Liver (tissue), 9 donors: ENCODE data around the gene PERCC1. TPM values are rescaled to one million over a fixed set of nuclear protein-coding genes. Genes with fewer than 3 reads are reported as not detected.

Experiments used
- DNase-seq: peaks from one replicate; pipeline ENCODE4 v3.0.0-alpha.2; 2017; ENCODE audit warnings: low spot score
- H3K27ac ChIP-seq, 2 donors: one replicate each; pipeline ENCODE4 v1.7.0; 2013; ENCODE audit warnings: inconsistent platforms in 2 of 2, low read length in 2 of 2, control low read depth in 1 of 2, low read depth in 1 of 2, mild to moderate bottlenecking in 1 of 2
- H3K27me3 ChIP-seq, 4 donors: one replicate each; pipeline versions ENCODE4 v1.6.1 to v1.7.0; 2013; ENCODE audit warnings: low read length in 3 of 4, inconsistent platforms in 1 of 4, mild to moderate bottlenecking in 1 of 4, moderate library complexity in 1 of 4; ENCODE audit not compliant: control insufficient read depth in 4 of 4, insufficient read depth in 4 of 4
- H3K36me3 ChIP-seq, 4 donors: one replicate each; pipeline versions ENCODE4 v1.6.1 to v1.7.0; 2013; ENCODE audit warnings: low read length in 3 of 4, mild to moderate bottlenecking in 3 of 4, low read depth in 1 of 4, moderate library complexity in 1 of 4; ENCODE audit not compliant: control insufficient read depth in 4 of 4, insufficient read depth in 3 of 4
- H3K4me1 ChIP-seq, 4 donors: one replicate each; pipeline versions ENCODE4 v1.6.1 to v1.7.0; 2013; ENCODE audit warnings: low read length in 3 of 4, mild to moderate bottlenecking in 3 of 4, moderate library complexity in 1 of 4; ENCODE audit not compliant: control insufficient read depth in 4 of 4, insufficient read depth in 4 of 4
- H3K4me3 ChIP-seq, 3 donors: one replicate each; pipeline versions ENCODE4 v1.6.1 to v1.7.0; 2013; ENCODE audit warnings: low read length in 3 of 3, control low read depth in 1 of 3, low read depth in 1 of 3, mild to moderate bottlenecking in 1 of 3
- H3K9ac ChIP-seq, 2 donors: one replicate each; pipeline ENCODE4 v1.7.0; 2013; ENCODE audit warnings: low read length in 2 of 2, mild to moderate bottlenecking in 2 of 2, moderate library complexity in 2 of 2, control low read depth in 1 of 2, low read depth in 1 of 2
- H3K9me3 ChIP-seq, 4 donors: one replicate each; pipeline versions ENCODE4 v1.6.1 to v1.7.0; 2013; ENCODE audit warnings: low read length in 3 of 4; ENCODE audit not compliant: control insufficient read depth in 4 of 4
- ATF3 ChIP-seq: IDR thresholded peaks from 2 replicates; pipeline ENCODE4 v1.6.1; 2016; ENCODE audit warnings: antibody characterized with exemption
- FOXA1 ChIP-seq: IDR thresholded peaks from 2 replicates; pipeline ENCODE4 v1.6.1; 2016; ENCODE audit warnings: antibody characterized with exemption
- FOXA2 ChIP-seq: IDR thresholded peaks from 2 replicates; pipeline ENCODE4 v1.6.1; 2016; ENCODE audit warnings: antibody characterized with exemption
- GABPA ChIP-seq, 2 donors: IDR thresholded peaks in 1 of 2; conservative IDR thresholded peaks in 1 of 2; 2 replicates each; pipeline ENCODE4 v1.6.1; 2016; ENCODE audit warnings: antibody characterized with exemption in 2 of 2, mild to moderate bottlenecking in 1 of 2, moderate library complexity in 1 of 2
- HNF4A ChIP-seq, 2 donors: conservative IDR thresholded peaks; 2 replicates each; pipeline ENCODE4 v1.6.1; 2016; ENCODE audit warnings: antibody characterized with exemption in 2 of 2, mild to moderate bottlenecking in 2 of 2
- HNF4G ChIP-seq: IDR thresholded peaks from 2 replicates; pipeline ENCODE4 v1.6.1; 2016; ENCODE audit warnings: antibody characterized with exemption
- JUND ChIP-seq, 2 donors: IDR thresholded peaks; 2 replicates each; pipeline ENCODE4 v1.6.1; 2016; ENCODE audit warnings: antibody characterized with exemption in 2 of 2
- MAX ChIP-seq: IDR thresholded peaks from 2 replicates; pipeline ENCODE4 v1.6.1; 2016; ENCODE audit warnings: antibody characterized with exemption
- NR2F2 ChIP-seq: IDR thresholded peaks from 2 replicates; pipeline ENCODE4 v1.6.1; 2016; ENCODE audit warnings: antibody characterized with exemption
- RAD21 ChIP-seq, 2 donors: IDR thresholded peaks; 2 replicates each; pipeline ENCODE4 v1.6.1; 2016; ENCODE audit warnings: antibody characterized with exemption in 2 of 2, mild to moderate bottlenecking in 2 of 2
- REST ChIP-seq: IDR thresholded peaks from 2 replicates; pipeline ENCODE4 v1.6.1; 2016; ENCODE audit warnings: antibody characterized with exemption, mild to moderate bottlenecking
- RXRA ChIP-seq, 2 donors: IDR thresholded peaks; 2 replicates each; pipeline ENCODE4 v1.6.1; 2017 to 2018; ENCODE audit warnings: antibody characterized with exemption in 2 of 2, mild to moderate bottlenecking in 1 of 2
- SP1 ChIP-seq: IDR thresholded peaks from 2 replicates; pipeline ENCODE4 v1.6.1; 2018; ENCODE audit warnings: antibody characterized with exemption, mild to moderate bottlenecking
- YY1 ChIP-seq: IDR thresholded peaks from 2 replicates; pipeline ENCODE4 v1.6.1; 2016; ENCODE audit warnings: antibody characterized with exemption, mild to moderate bottlenecking
- ZBTB33 ChIP-seq: IDR thresholded peaks from 2 replicates; pipeline ENCODE4 v1.6.1; 2016; ENCODE audit warnings: antibody characterized with exemption
- WGBS: extraction: QIAGEN DNeasy Blood & Tissue Kit; methylation state at CpG from one replicate; pipeline ENCODE4 v1.1.7; 2013; 5-methylcytosine and 5-hydroxymethylcytosine counted together
- polyA plus RNA-seq, 2 donors: library from polyadenylated mRNA; stranded (reverse) in 1 of 2; unstranded in 1 of 2; fragments of 200-250 nt in 1 of 2; fragments of >200 nt in 1 of 2; fragmentation: Nextera tagmentation in 1 of 2; extraction: Ambion mirVana in 1 of 2; gene quantifications; one replicate each; pipeline versions ENCODE4 v1.2.1 to v1.2.3, GENCODE V29; 2013 to 2015
- total RNA-seq, 2 donors: library from RNA; depleted of rRNA; stranded (reverse); fragments of >200 nt; gene quantifications; one replicate each; pipeline ENCODE4 v1.2.3, GENCODE V29; 2014
- donor health status: healthy.
- donor health status: healthy.
- donor health status: healthy.
- donor health status: healthy.
- donor health status: healthy.

The PERCC1 gene
- total and polyA plus RNA-seq, 4 donors: 0.50 to 4.7 TPM; not detected in 2

GRCh38 chr16:1381612-1382406, 49.1 kb upstream of the PERCC1 start (continued):
- TF ChIP-seq MAX: no peak
- no peak for TF ChIP-seq NR2F2

- TF ChIP-seq GABPA (IDR thresholded peaks at IDR 0.05 in 1 of 2, conservative IDR thresholded peaks at IDR 0.05 in 1 of 2) (no peak), HNF4G (no peak), HNF4A (conservative IDR thresholded peaks at IDR 0.05) (no peak), JUND (IDR thresholded peaks at IDR 0.05) (no peak), FOXA1 (no peak), YY1 (no peak), RAD21 (IDR thresholded peaks at IDR 0.05) (no peak), SP1 (no peak), ZBTB33 (no peak), ATF3 (no peak), REST (no peak)
- no peak overlapping the region for H3K9ac ChIP-seq
- 96% methylated on average over 18 of the region's 18 CpGs for WGBS
- no peak overlapping the region for H3K4me3 ChIP-seq
- H3K27me3 ChIP-seq: no peaks in the 10 kb centered on the region
- peaks cover 4 to 14% (median 8%) of the 10 kb centered on the region in 4 donors for H3K4me1 ChIP-seq
- H3K27ac ChIP-seq: no peak overlapping the region
- DNase-seq: no peak
- H3K9me3 ChIP-seq: no peaks in the 10 kb centered on the region
- H3K36me3 ChIP-seq: peaks cover 3 to 34% (median 5%) of the 10 kb centered on the region in 4 donors
Observed at GRCh38 chr16:1383556-1383955, 47.3 kb upstream of the PERCC1 start.

- no peak for DNase-seq
- Histone ChIP-seq H3K27ac (no peak overlapping the region), H3K4me3 (no peak overlapping the region), H3K4me1 (no peaks in the 10 kb centered on the region), H3K27me3 (no peaks in the 10 kb centered on the region), H3K9me3 (no peaks in the 10 kb centered on the region), H3K36me3 (peaks cover 5 to 48% (median 10%) of the 10 kb centered on the region in 4 donors), H3K9ac (no peak overlapping the region)
- WGBS: 97% methylated on average over 39 of the region's 39 CpGs
- TF ChIP-seq JUND (IDR thresholded peaks at IDR 0.05) (no peak), FOXA1 (no peak), REST (no peak), HNF4A (conservative IDR thresholded peaks at IDR 0.05) (no peak), ATF3 (no peak), ZBTB33 (no peak), GABPA (IDR thresholded peaks at IDR 0.05 in 1 of 2, conservative IDR thresholded peaks at IDR 0.05 in 1 of 2) (no peak), NR2F2 (no peak), RAD21 (IDR thresholded peaks at IDR 0.05) (no peak), MAX (no peak), FOXA2 (no peak), YY1 (no peak), SP1 (no peak), RXRA (IDR thresholded peaks at IDR 0.05) (no peak)
Observed at GRCh38 chr16:1385232-1385631, 45.6 kb upstream of the PERCC1 start.
